Glomerular endothelial cell (primary cell): ENCODE results near the gene SELENOM. TPM values are rescaled to one million over a fixed set of nuclear protein-coding genes. Genes with fewer than 3 reads are reported as not detected.
"Not testable (repeated sequence)": the region's sequence is repeated elsewhere in the genome, so short reads cannot be mapped to it uniquely, and the experiment has no call there.

Source experiments
- DNase-seq: peaks from one replicate; pipeline ENCODE4 v3.0.0-alpha.2; 2011; ENCODE audit warnings: low read depth, low spot score; ENCODE audit errors: extremely low read depth
- total RNA-seq: library from RNA; depleted of rRNA; stranded (reverse); fragments of >200 nt; gene quantifications from 2 replicates; pipeline ENCODE4 v1.2.3, GENCODE V29; 2015

The SELENOM gene
- total RNA-seq, 1 donor from 2014 or later: 175 TPM

- no peak for DNase-seq
These were observed 614 bp downstream of the SELENOM start for GRCh38 chr22:31106731-31107177.

GRCh38 chr22:31106001-31106571, 1.3 kb downstream of the SELENOM start:
- DNase-seq: no peak

GRCh38 chr22:31105282-31105929, 2.0 kb downstream of the SELENOM start:
- no peak for DNase-seq

GRCh38 chr22:31104869-31105268, 2.5 kb downstream of the SELENOM start:
- DNase-seq: no peak

- DNase-seq: no peak
These were observed 3.3 kb downstream of the SELENOM start for GRCh38 chr22:31103899-31104694.

- DNase-seq: no peak
These were observed 4.3 kb downstream of the SELENOM start for GRCh38 chr22:31103111-31103510.

GRCh38 chr22:31102441-31103081, 4.8 kb downstream of the SELENOM start:
- DNase-seq: no peak

- DNase-seq: no peak
These were observed 6.4 kb downstream of the SELENOM start for GRCh38 chr22:31100762-31101525.

- no peak for DNase-seq
These were observed 7.3 kb downstream of the SELENOM start for GRCh38 chr22:31099841-31100761.

- DNase-seq: no peak
These were observed 8.0 kb downstream of the SELENOM start for GRCh38 chr22:31099386-31099785.

- DNase-seq: no peak
These were observed 8.7 kb downstream of the SELENOM start for GRCh38 chr22:31098632-31099110.

- no peak for DNase-seq
These were observed 9.3 kb downstream of the SELENOM start for GRCh38 chr22:31097941-31098631.

GRCh38 chr22:31097539-31097938, 9.8 kb downstream of the SELENOM start:
- not testable (repeated sequence) for DNase-seq

GRCh38 chr22:31096657-31097279, 10.6 kb downstream of the SELENOM start:
- no peak for DNase-seq

GRCh38 chr22:31095637-31096249, 11.6 kb downstream of the SELENOM start:
- DNase-seq: no peak

- DNase-seq: no peak
These were observed 12.6 kb downstream of the SELENOM start for GRCh38 chr22:31094741-31095140.

- no peak for DNase-seq
These were observed 13.3 kb downstream of the SELENOM start for GRCh38 chr22:31094021-31094551.
